ENCODE measurements around the gene UBAC1.
"Not testable (repeated sequence)": the region's sequence is repeated elsewhere in the genome, so short reads cannot be mapped to it uniquely, and the experiment has no call there.

The UBAC1 gene

DNA sequence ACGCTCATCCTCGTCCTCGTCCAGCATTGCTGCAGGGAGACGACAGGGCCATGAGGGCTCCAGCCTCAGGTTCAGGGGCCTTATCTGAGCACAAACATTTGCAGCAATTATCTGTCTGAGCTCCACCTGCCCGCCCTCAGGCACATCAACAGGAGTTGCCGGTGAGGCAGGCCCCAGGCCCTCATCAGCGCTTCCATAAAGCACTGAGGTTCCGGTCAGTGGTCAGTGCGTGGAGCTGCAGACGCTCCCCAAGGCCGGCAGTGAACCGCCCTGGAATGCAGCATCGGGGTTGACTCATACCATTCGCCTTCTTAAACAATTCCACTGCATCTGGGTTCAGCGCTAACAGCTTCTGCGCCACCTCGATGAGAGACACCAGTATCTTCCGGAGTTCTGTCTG lies 15.2 kb downstream of the UBAC1 start:
- Histone ChIP-seq H4K20me1 (ENCODE audit: control insufficient read depth, insufficient read depth, low read depth, low read length) (no peaks in the 10 kb centered on the region), H3K4me2 (ENCODE audit: low read length) (no peak overlapping the region), H3K27ac (ENCODE audit: low read depth, low read length) (no peak overlapping the region), H3K9me3 (ENCODE audit: control insufficient read depth, insufficient read depth, low read length) (no peaks in the 10 kb centered on the region), H3K36me3 (ENCODE audit: control insufficient read depth, low read length) (peaks cover 47% of the 10 kb centered on the region), H3K27me3 (ENCODE audit: control insufficient read depth, low read length) (no peaks in the 10 kb centered on the region), H3K9me2 (replicated peaks; ENCODE audit: control insufficient read depth, low read length) (no peaks in the 10 kb centered on the region), H3F3A (ENCODE audit: control insufficient read depth, insufficient read depth) (no peaks in the 10 kb centered on the region), H3K79me2 (ENCODE audit: control insufficient read depth, low read length) (no peaks in the 10 kb centered on the region), H3K4me1 (ENCODE audit: control insufficient read depth, low read length) (no peaks in the 10 kb centered on the region), H3K4me3 (ENCODE audit: low read length) (no peak overlapping the region)
- TF ChIP-seq, protein P1, sequence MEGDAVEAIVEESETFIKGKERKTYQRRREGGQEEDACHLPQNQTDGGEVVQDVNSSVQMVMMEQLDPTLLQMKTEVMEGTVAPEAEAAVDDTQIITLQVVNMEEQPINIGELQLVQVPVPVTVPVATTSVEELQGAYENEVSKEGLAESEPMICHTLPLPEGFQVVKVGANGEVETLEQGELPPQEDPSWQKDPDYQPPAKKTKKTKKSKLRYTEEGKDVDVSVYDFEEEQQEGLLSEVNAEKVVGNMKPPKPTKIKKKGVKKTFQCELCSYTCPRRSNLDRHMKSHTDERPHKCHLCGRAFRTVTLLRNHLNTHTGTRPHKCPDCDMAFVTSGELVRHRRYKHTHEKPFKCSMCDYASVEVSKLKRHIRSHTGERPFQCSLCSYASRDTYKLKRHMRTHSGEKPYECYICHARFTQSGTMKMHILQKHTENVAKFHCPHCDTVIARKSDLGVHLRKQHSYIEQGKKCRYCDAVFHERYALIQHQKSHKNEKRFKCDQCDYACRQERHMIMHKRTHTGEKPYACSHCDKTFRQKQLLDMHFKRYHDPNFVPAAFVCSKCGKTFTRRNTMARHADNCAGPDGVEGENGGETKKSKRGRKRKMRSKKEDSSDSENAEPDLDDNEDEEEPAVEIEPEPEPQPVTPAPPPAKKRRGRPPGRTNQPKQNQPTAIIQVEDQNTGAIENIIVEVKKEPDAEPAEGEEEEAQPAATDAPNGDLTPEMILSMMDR (IDR thresholded peaks at IDR 0.05; ENCODE audit: low read depth, low read length, poor library complexity, severe bottlenecking): no peak
- no peak for TF ChIP-seq EZH2phosphoT487 (IDR thresholded peaks at IDR 0.05; ENCODE audit: borderline replicate concordance, low read length)

GRCh38 chr9:135944444-135945252 lies 16.5 kb downstream of the UBAC1 start:
- no peaks in the 10 kb centered on the region for H3K9me2 ChIP-seq (replicated peaks; ENCODE audit: control insufficient read depth, low read length)
- peaks cover 49% of the 10 kb centered on the region for H3K36me3 ChIP-seq (ENCODE audit: control insufficient read depth, low read length)
- H3F3A ChIP-seq (ENCODE audit: control insufficient read depth, insufficient read depth): no peaks in the 10 kb centered on the region
- H3K4me3 ChIP-seq (ENCODE audit: low read length): no peak overlapping the region
- no peaks in the 10 kb centered on the region for H3K9me3 ChIP-seq (ENCODE audit: control insufficient read depth, insufficient read depth, low read length)
- TF ChIP-seq, protein P1 (IDR thresholded peaks at IDR 0.05; ENCODE audit: low read depth, low read length, poor library complexity, severe bottlenecking): no peak
- TF ChIP-seq EZH2phosphoT487 (IDR thresholded peaks at IDR 0.05; ENCODE audit: borderline replicate concordance, low read length): no peak
- H3K4me1 ChIP-seq (ENCODE audit: control insufficient read depth, low read length): no peaks in the 10 kb centered on the region
- no peaks in the 10 kb centered on the region for H3K27me3 ChIP-seq (ENCODE audit: control insufficient read depth, low read length)
- no peak overlapping the region for H3K27ac ChIP-seq (ENCODE audit: low read depth, low read length)
- no peak overlapping the region for H3K4me2 ChIP-seq (ENCODE audit: low read length)
- H3K79me2 ChIP-seq (ENCODE audit: control insufficient read depth, low read length): no peaks in the 10 kb centered on the region
- H4K20me1 ChIP-seq (ENCODE audit: control insufficient read depth, insufficient read depth, low read depth, low read length): no peaks in the 10 kb centered on the region

DNA sequence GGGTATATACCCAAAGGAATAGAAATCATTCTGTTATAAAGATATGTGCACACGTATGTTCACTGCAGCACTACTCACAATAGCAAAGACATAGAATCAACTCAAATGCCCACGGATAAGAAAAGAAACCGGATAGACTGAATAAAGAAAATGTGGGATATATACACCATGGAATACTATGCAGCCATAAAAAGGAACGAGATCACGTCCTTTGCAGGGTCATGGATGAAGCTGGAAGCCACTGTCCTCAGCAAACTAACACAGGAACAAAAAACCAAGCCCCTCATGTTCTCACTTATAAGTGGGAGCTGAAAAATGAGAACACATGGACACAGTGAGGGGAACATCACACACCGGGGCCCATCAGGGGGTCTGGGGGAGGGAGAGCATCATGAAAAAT lies 17.6 kb downstream of the UBAC1 start:
- H3K27ac ChIP-seq (ENCODE audit: low read depth, low read length); H3K4me3 ChIP-seq (ENCODE audit: low read length); H3K4me1 ChIP-seq (ENCODE audit: control insufficient read depth, low read length); H3K9me3 ChIP-seq (ENCODE audit: control insufficient read depth, insufficient read depth, low read length); H3F3A ChIP-seq (ENCODE audit: control insufficient read depth, insufficient read depth); H3K9me2 ChIP-seq (replicated peaks; ENCODE audit: control insufficient read depth, low read length); H3K79me2 ChIP-seq (ENCODE audit: control insufficient read depth, low read length); H3K4me2 ChIP-seq (ENCODE audit: low read length); H4K20me1 ChIP-seq (ENCODE audit: control insufficient read depth, insufficient read depth, low read depth, low read length); H3K27me3 ChIP-seq (ENCODE audit: control insufficient read depth, low read length): not testable (repeated sequence)
- H3K36me3 ChIP-seq (ENCODE audit: control insufficient read depth, low read length): peaks cover 58% of the 10 kb centered on the region

GRCh38 chr9:135941288-135941995 lies 19.7 kb downstream of the UBAC1 start:
- H3F3A ChIP-seq (ENCODE audit: control insufficient read depth, insufficient read depth): no peaks in the 10 kb centered on the region
- no peak overlapping the region for H3K4me3 ChIP-seq (ENCODE audit: low read length)
- H3K4me1 ChIP-seq (ENCODE audit: control insufficient read depth, low read length): no peaks in the 10 kb centered on the region
- H3K27me3 ChIP-seq (ENCODE audit: control insufficient read depth, low read length): no peaks in the 10 kb centered on the region
- no peak overlapping the region for H3K27ac ChIP-seq (ENCODE audit: low read depth, low read length)
- H3K36me3 ChIP-seq (ENCODE audit: control insufficient read depth, low read length): peaks cover 63% of the 10 kb centered on the region
- no peak overlapping the region for H3K4me2 ChIP-seq (ENCODE audit: low read length)
- no peaks in the 10 kb centered on the region for H3K79me2 ChIP-seq (ENCODE audit: control insufficient read depth, low read length)
- H4K20me1 ChIP-seq (ENCODE audit: control insufficient read depth, insufficient read depth, low read depth, low read length): no peaks in the 10 kb centered on the region
- H3K9me3 ChIP-seq (ENCODE audit: control insufficient read depth, insufficient read depth, low read length): no peaks in the 10 kb centered on the region
- H3K9me2 ChIP-seq (replicated peaks; ENCODE audit: control insufficient read depth, low read length): no peaks in the 10 kb centered on the region
- TF ChIP-seq, protein P1 (IDR thresholded peaks at IDR 0.05; ENCODE audit: low read depth, low read length, poor library complexity, severe bottlenecking): no peak
- no peak for TF ChIP-seq EZH2phosphoT487 (IDR thresholded peaks at IDR 0.05; ENCODE audit: borderline replicate concordance, low read length)
